PC-3 (cell line): ENCODE measurements around the gene RBBP8. TPM values are rescaled to one million over a fixed set of nuclear protein-coding genes. Genes with fewer than 3 reads are reported as not detected.

Experiments
- ATAC-seq: fragments of 200-7000 bp; cut with Tn5 transposase; 2 replicates; pipeline ENCODE4 v1.9.1; 2020; ENCODE audit warnings: mild to moderate bottlenecking, moderate library complexity
- BruUV-seq: library from RNA; stranded (reverse); fragments of 400-500 nt; replicated peaks from 2 replicates; lab custom pipeline; 2021; lab: Mats Ljungman, UMichigan
- CTCF ChIA-PET: fragments of 300-600 bp; sonication (Branson Sonifier 250); formaldehyde crosslinking; loops from one replicate; lab custom pipeline; 2022; ENCODE audit warnings: antibody characterized with exemption; lab: Charles Lee
- POLR2A ChIA-PET: fragments of 300-600 bp; sonication (Branson Sonifier 250); formaldehyde crosslinking; loops from one replicate; lab custom pipeline; 2022; ENCODE audit warnings: antibody characterized with exemption; ENCODE audit not compliant: unreplicated experiment; lab: Charles Lee
- DNase-seq: peaks from one replicate; pipeline ENCODE4 v3.0.0-alpha.2; 2015
- H2AFZ ChIP-seq: fragments of 300-600 bp; sonication (generic); 2 replicates; pipeline ENCODE4 v1.6.0; 2016; ENCODE audit warnings: antibody characterized with exemption, low read length
- H3F3A ChIP-seq: fragments of 300-600 bp; sonication (generic); one replicate; pipeline ENCODE4 v1.6.0; 2017; ENCODE audit warnings: antibody characterized with exemption, low read length, control low read depth, mild to moderate bottlenecking; ENCODE audit not compliant: unreplicated experiment
- H3K27ac ChIP-seq: fragments of 300-600 bp; sonication (generic); 2 replicates; pipeline ENCODE4 v1.5.1; 2016; ENCODE audit warnings: mild to moderate bottlenecking, low read length
- H3K27me3 ChIP-seq: fragments of 300-600 bp; sonication (generic); 2 replicates; pipeline ENCODE4 v1.6.1; 2016; ENCODE audit warnings: low read length, mixed read lengths
- H3K36me3 ChIP-seq: fragments of 300-600 bp; sonication (generic); 2 replicates; pipeline ENCODE4 v1.6.1; 2016; ENCODE audit warnings: low read depth, mixed run types, low read length, mixed read lengths
- H3K4me1 ChIP-seq: fragments of 300-600 bp; sonication (generic); 2 replicates; pipeline ENCODE4 v1.5.1; 2016; ENCODE audit warnings: low read length; ENCODE audit not compliant: insufficient read depth
- H3K4me2 ChIP-seq: fragments of 300-600 bp; sonication (generic); 2 replicates; pipeline ENCODE4 v1.6.0; 2016; ENCODE audit warnings: low read length
- H3K4me3 ChIP-seq: fragments of 300-600 bp; sonication (generic); 2 replicates; pipeline ENCODE4 v1.5.1; 2016; ENCODE audit warnings: mild to moderate bottlenecking, low read length, mixed read lengths
- H3K79me2 ChIP-seq: fragments of 300-600 bp; sonication (generic); 2 replicates; pipeline ENCODE4 v1.6.1; 2017; ENCODE audit warnings: low read length, mixed read lengths
- H3K9ac ChIP-seq: fragments of 300-600 bp; sonication (generic); 2 replicates; pipeline ENCODE4 v1.6.0; 2016; ENCODE audit warnings: mild to moderate bottlenecking, low read length
- H3K9me2 ChIP-seq: fragments of 300-600 bp; sonication (generic); replicated peaks from 2 replicates; pipeline ENCODE4 v1.6.1; 2016; ENCODE audit warnings: mixed run types, low read length, mixed read lengths
- H3K9me3 ChIP-seq: fragments of 300-600 bp; sonication (generic); 2 replicates; pipeline ENCODE4 v1.6.1; 2016; ENCODE audit warnings: low read length, mixed read lengths
- H4K20me1 ChIP-seq: fragments of 300-600 bp; sonication (generic); 2 replicates; pipeline ENCODE4 v1.6.1; 2016; ENCODE audit warnings: low read length, mixed read lengths
- CTCF ChIP-seq: fragments of 300-600 bp; sonication (generic); conservative IDR thresholded peaks from 2 replicates; pipeline ENCODE4 v1.5.1; 2017; ENCODE audit warnings: antibody characterized with exemption, low read depth, mild to moderate bottlenecking, low read length
- EZH2 ChIP-seq: fragments of 300-600 bp; sonication (generic); IDR thresholded peaks from one replicate; pipeline ENCODE4 v1.6.1; 2017; ENCODE audit warnings: antibody characterized with exemption, mild to moderate bottlenecking, low read length; ENCODE audit not compliant: unreplicated experiment
- EZH2phosphoT487 ChIP-seq: fragments of 300-600 bp; sonication (generic); IDR thresholded peaks from 2 replicates; pipeline ENCODE4 v1.6.1; 2018; ENCODE audit warnings: mild to moderate bottlenecking, antibody characterized with exemption, low read length, borderline replicate concordance
- intact Hi-C: fragments of 100-400 bp; cut with micrococcal nuclease; formaldehyde crosslinking; loops from 2 replicates; pipeline ENCODE4 v1.9.0; 2023
- total RNA-seq: library from RNA; depleted of rRNA; stranded (reverse); fragments of >200 nt; gene quantifications from 2 replicates; pipeline ENCODE4 v1.2.3, GENCODE V29; 2014

The RBBP8 gene
- total RNA-seq, 1 experiment from 2014 or later: 31.9 TPM

GRCh38 chr18:23065234-23065806 is 132.2 kb downstream of the RBBP8 start:
- peaks cover 5% of the 10 kb centered on the region; the same call in 1 of the 2 replicates for H3K9me3 ChIP-seq
- no TSS peak for BruUV-seq
- ChIA-PET CTCF (no interaction called here), POLR2A (no interaction called here)
- intact Hi-C loops: no loop called here
- H3K4me2 ChIP-seq: no peak overlapping the region
- no peaks in the 10 kb centered on the region; the same call in 1 of the 2 replicates for H3K4me1 ChIP-seq
- ATAC-seq (no peak), DNase-seq (no peak)
- no peaks in the 10 kb centered on the region for H3K79me2 ChIP-seq
- no peaks in the 10 kb centered on the region for H3K36me3 ChIP-seq
- no peaks in the 10 kb centered on the region for H4K20me1 ChIP-seq
- no peaks in the 10 kb centered on the region for H3K9me2 ChIP-seq
- H3K9ac ChIP-seq: no peak overlapping the region
- TF ChIP-seq CTCF: no peak
- TF ChIP-seq EZH2: no peak
- TF ChIP-seq EZH2phosphoT487: no peak
- no peak overlapping the region for H3K27ac ChIP-seq
- H2AFZ ChIP-seq: no peak overlapping the region
- no peak overlapping the region for H3K4me3 ChIP-seq
- no peaks in the 10 kb centered on the region for H3K27me3 ChIP-seq
- H3F3A ChIP-seq: no peaks in the 10 kb centered on the region

DNA sequence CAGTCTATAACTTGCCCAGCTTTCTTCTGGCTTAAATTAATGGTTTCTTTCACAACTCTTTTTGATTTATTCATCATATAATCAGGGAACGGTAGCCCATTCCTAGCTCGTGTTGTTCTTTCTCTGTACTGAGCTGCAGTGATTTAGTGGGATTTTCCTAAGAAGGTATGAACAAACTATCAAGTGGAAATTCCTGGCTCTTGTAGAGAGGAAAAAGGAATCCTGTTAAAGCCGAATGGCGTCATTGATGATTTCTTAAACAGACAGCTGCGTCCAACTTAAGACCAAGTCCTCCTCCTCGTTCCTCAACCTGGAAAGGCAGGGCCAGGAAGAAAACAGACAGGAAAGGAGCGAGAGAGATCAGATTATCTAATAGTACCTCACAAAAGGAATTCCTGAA is 132.9 kb downstream of the RBBP8 start:
- Histone ChIP-seq H3K4me2 (no peak overlapping the region), H3F3A (no peaks in the 10 kb centered on the region), H3K27ac (no peak overlapping the region), H3K9me2 (no peaks in the 10 kb centered on the region), H3K4me1 (no peaks in the 10 kb centered on the region; the same call in 1 of the 2 replicates), H3K4me3 (no peak overlapping the region), H3K36me3 (no peaks in the 10 kb centered on the region), H2AFZ (no peak overlapping the region), H3K9ac (no peak overlapping the region), H3K9me3 (peaks cover 5% of the 10 kb centered on the region; the same call in 1 of the 2 replicates), H4K20me1 (no peaks in the 10 kb centered on the region), H3K79me2 (no peaks in the 10 kb centered on the region), H3K27me3 (no peaks in the 10 kb centered on the region)
- no peak for TF ChIP-seq EZH2
- TF ChIP-seq EZH2phosphoT487: no peak
- TF ChIP-seq CTCF: no peak
- BruUV-seq: no TSS peak
- intact Hi-C loops: no loop called here
- DNase-seq (no peak), ATAC-seq (no peak)
- ChIA-PET CTCF (no interaction called here), POLR2A (no interaction called here)

GRCh38 chr18:23066504-23067039 is 133.4 kb downstream of the RBBP8 start:
- Histone ChIP-seq H3F3A (no peaks in the 10 kb centered on the region), H2AFZ (no peak overlapping the region), H3K9me2 (no peaks in the 10 kb centered on the region), H3K9ac (no peak overlapping the region), H3K36me3 (no peaks in the 10 kb centered on the region), H4K20me1 (no peaks in the 10 kb centered on the region), H3K27me3 (no peaks in the 10 kb centered on the region), H3K9me3 (peaks cover 5% of the 10 kb centered on the region; the same call in 1 of the 2 replicates), H3K4me3 (no peak overlapping the region), H3K79me2 (no peaks in the 10 kb centered on the region), H3K4me1 (no peaks in the 10 kb centered on the region; the same call in 1 of the 2 replicates), H3K27ac (no peak overlapping the region), H3K4me2 (no peak overlapping the region)
- intact Hi-C loops: no loop called here
- ATAC-seq (no peak), DNase-seq (no peak)
- ChIA-PET CTCF (no interaction called here), POLR2A (interaction anchor here (0.5 kb wide), 1 partner anchor 14 kb away, joined by 4 read pairs; no protein-coding TSS in a partner anchor)
- BruUV-seq: no TSS peak
- no peak for TF ChIP-seq EZH2
- no peak for TF ChIP-seq EZH2phosphoT487
- no peak for TF ChIP-seq CTCF
